Prostate gland (tissue), 2 donors: ENCODE results near the gene LTA4H. TPM values are rescaled to one million over a fixed set of nuclear protein-coding genes. Genes with fewer than 3 reads are reported as not detected.
"Not testable (repeated sequence)": the region's sequence is repeated elsewhere in the genome, so short reads cannot be mapped to it uniquely, and the experiment has no call there.

Experiments used
- DNase-seq: peaks from one replicate; pipeline ENCODE4 v3.0.0-alpha.2; 2019; ENCODE audit warnings: low spot score
- H3K27ac ChIP-seq, 2 donors: fragments of 200-600 bp; sonication (generic); 2 replicates each; pipeline ENCODE4 v1.5.1; 2017 to 2019
- H3K27me3 ChIP-seq: fragments of 200-600 bp; sonication (generic); replicated peaks from 2 replicates; pipeline ENCODE4 v1.5.1; 2019; ENCODE audit not compliant: insufficient read depth
- H3K36me3 ChIP-seq, 2 donors: fragments of 200-600 bp; sonication (generic); 1 replicate in 1 of 2; 2 replicates in 1 of 2; pipeline versions ENCODE4 v1.5.1 to v1.8.1; 2017 to 2019
- H3K4me1 ChIP-seq: fragments of 200-600 bp; sonication (generic); replicated peaks from 2 replicates; pipeline ENCODE4 v1.5.1; 2019
- H3K4me3 ChIP-seq, 2 donors: fragments of 200-600 bp; sonication (generic); 2 replicates each; pipeline ENCODE4 v1.5.1; 2017 to 2019
- H3K9me3 ChIP-seq: fragments of 200-600 bp; sonication (generic); 2 replicates; pipeline ENCODE4 v1.5.1; 2017
- CTCF ChIP-seq, 4 experiments: fragments of 200-600 bp in 2 of 4; fragments of 450-650 bp in 2 of 4; sonication (generic) in 2 of 4; IDR thresholded peaks; 1 replicate in 3 of 4; 2 replicates in 1 of 4; pipeline ENCODE4 v1.5.1; 2016 to 2019; ENCODE audit warnings: antibody characterized with exemption in 4 of 4, mild to moderate bottlenecking in 2 of 4, moderate library complexity in 2 of 4
- POLR2A ChIP-seq: fragments of 450-650 bp; IDR thresholded peaks from one replicate; pipeline ENCODE4 v1.6.1; 2016; ENCODE audit warnings: antibody characterized with exemption, mild to moderate bottlenecking
- POLR2AphosphoS5 ChIP-seq: sonication (generic); formaldehyde crosslinking; IDR thresholded peaks from one replicate; pipeline ENCODE4 v1.6.1; 2017; ENCODE audit warnings: antibody characterized with exemption
- WGBS: methylation state at CpG from one replicate; pipeline ENCODE4 v1.1.5; 2018; 5-methylcytosine and 5-hydroxymethylcytosine counted together
- intact Hi-C: fragments of 100-400 bp; cut with DNase I; formaldehyde crosslinking; loops from one replicate; pipeline ENCODE4 v1.14.2; 2022
- total RNA-seq, 2 donors: library from RNA; depleted of rRNA; stranded (reverse); fragments of >200 nt; gene quantifications; one replicate each; pipeline ENCODE4 v1.1.0, GENCODE V29; 2016

Gene LTA4H
- total RNA-seq, 2 donors from 2014 or later = 50.3 to 67.7 TPM

DNA sequence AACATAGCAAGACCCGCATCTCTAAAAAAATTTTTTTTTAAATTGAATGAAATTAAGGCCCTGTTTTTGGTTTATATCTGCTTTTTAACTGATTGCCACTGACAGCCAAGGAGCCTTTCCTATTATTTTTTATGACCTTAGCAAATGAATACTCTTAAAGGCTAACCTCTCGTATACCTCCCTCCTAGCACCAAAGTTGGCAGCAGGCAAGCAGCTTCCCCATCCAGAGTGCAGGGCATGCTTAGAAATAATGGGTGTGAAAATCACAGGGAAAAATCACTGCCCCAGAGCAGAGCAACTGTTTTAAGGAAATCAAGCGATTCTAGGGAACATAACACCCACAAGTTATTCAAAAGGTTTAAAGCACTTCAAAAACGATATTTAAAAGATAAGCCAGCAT, 59.9 kb downstream of the LTA4H start:
- no peaks in the 10 kb centered on the region for H3K9me3 ChIP-seq
- no peak overlapping the region for H3K4me3 ChIP-seq
- no peaks in the 10 kb centered on the region for H3K36me3 ChIP-seq
- no peaks in the 10 kb centered on the region for H3K27me3 ChIP-seq
- H3K27ac ChIP-seq = no peak overlapping the region
- WGBS = 90% methylated on average over 4 of the region's 4 CpGs
- no peak for DNase-seq
- intact Hi-C loops = no loop called here
- TF ChIP-seq POLR2AphosphoS5 (no peak), POLR2A (no peak), CTCF (IDR thresholded peaks at IDR 0.05) (no peak)
- no peaks in the 10 kb centered on the region for H3K4me1 ChIP-seq

GRCh38 chr12:95974358-95974757, 61.0 kb downstream of the LTA4H start:
- no peak for DNase-seq
- no peaks in the 10 kb centered on the region for H3K27me3 ChIP-seq
- no peaks in the 10 kb centered on the region for H3K9me3 ChIP-seq
- no peak for TF ChIP-seq POLR2A
- TF ChIP-seq POLR2AphosphoS5 = no peak
- no peak for TF ChIP-seq CTCF (IDR thresholded peaks at IDR 0.05)
- H3K36me3 ChIP-seq = no peaks in the 10 kb centered on the region
- H3K4me3 ChIP-seq = no peak overlapping the region
- 55% methylated on average over 2 of the region's 2 CpGs for WGBS
- H3K27ac ChIP-seq = no peak overlapping the region
- intact Hi-C loops = no loop called here
- no peaks in the 10 kb centered on the region for H3K4me1 ChIP-seq

DNA sequence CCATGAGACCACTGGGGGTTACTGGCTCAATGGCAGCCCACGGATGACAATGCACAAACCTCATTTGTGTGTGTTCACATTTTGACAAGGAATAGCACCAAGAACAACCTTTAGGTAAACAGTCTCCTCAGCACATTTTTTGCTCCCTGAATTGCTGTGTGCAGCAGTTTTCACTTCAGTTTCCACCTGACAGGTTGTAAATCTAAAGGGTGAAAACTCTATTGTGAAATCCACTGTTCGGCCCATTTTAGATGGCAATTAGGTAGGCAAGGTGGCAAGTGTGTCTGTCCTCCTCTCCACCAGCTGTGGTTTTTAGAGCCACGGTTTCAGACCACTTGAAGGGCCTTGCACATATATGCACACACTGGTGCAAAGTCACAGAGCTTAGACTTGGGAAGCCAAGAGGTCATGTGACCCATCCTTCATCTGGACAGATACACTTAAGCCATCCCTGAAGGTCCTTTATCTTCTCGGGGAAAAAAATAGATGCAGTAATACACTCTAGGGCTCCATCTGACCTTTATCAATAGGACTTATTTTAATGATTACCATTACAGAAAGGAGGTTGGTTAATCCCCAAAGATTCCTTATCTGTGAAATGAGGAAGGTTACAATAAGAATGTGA, 62.4 kb downstream of the LTA4H start:
- DNase-seq = no peak
- intact Hi-C loops = no loop called here
- Histone ChIP-seq H3K36me3 (no peaks in the 10 kb centered on the region), H3K27ac (no peak overlapping the region), H3K27me3 (no peaks in the 10 kb centered on the region), H3K9me3 (no peaks in the 10 kb centered on the region), H3K4me1 (no peaks in the 10 kb centered on the region), H3K4me3 (no peak overlapping the region)
- WGBS = 68% methylated on average over 4 of the region's 4 CpGs
- TF ChIP-seq POLR2A (no peak), POLR2AphosphoS5 (no peak), CTCF (IDR thresholded peaks at IDR 0.05) (no peak)

GRCh38 chr12:95970905-95971304, 64.5 kb downstream of the LTA4H start:
- intact Hi-C loops = no loop called here
- DNase-seq = no peak
- no peak for TF ChIP-seq POLR2AphosphoS5
- TF ChIP-seq CTCF (IDR thresholded peaks at IDR 0.05) = no peak
- no peak for TF ChIP-seq POLR2A
- no peaks in the 10 kb centered on the region for H3K9me3 ChIP-seq
- WGBS = 42% methylated on average over 7 of the region's 7 CpGs
- H3K36me3 ChIP-seq = no peaks in the 10 kb centered on the region
- H3K4me1 ChIP-seq = no peaks in the 10 kb centered on the region
- no peak overlapping the region for H3K4me3 ChIP-seq
- no peaks in the 10 kb centered on the region for H3K27me3 ChIP-seq
- H3K27ac ChIP-seq = no peak overlapping the region

GRCh38 chr12:95969116-95969515, 66.3 kb downstream of the LTA4H start:
- WGBS = 95% methylated on average over 27 of the region's 28 CpGs
- H3K27me3 ChIP-seq, H3K9me3 ChIP-seq, intact Hi-C loops, H3K27ac ChIP-seq, DNase-seq, H3K4me1 ChIP-seq, H3K4me3 ChIP-seq, H3K36me3 ChIP-seq: not testable (repeated sequence)
